Superior temporal gyrus (tissue), 1 donor: Measurements from ENCODE around the gene RBM4.
"Not testable (repeated sequence)": the region's sequence is repeated elsewhere in the genome, so short reads cannot be mapped to it uniquely, and the experiment has no call there.

ENCODE experiments used
- DNase-seq: peaks from one replicate; pipeline ENCODE4 v3.0.0-alpha.2; 2016; ENCODE audit errors: extremely low spot score

Gene RBM4

GRCh38 chr11:66617155-66617834, 21.2 kb upstream of the RBM4 start:
- no peak for DNase-seq

GRCh38 chr11:66619080-66619554, 19.4 kb upstream of the RBM4 start:
- peak; percentile 53 for DNase-seq

- DNase-seq: no peak
These were observed 14.1 kb upstream of the RBM4 start for GRCh38 chr11:66624450-66624849.

- no peak for DNase-seq
These were observed 13.3 kb upstream of the RBM4 start for GRCh38 chr11:66625041-66625751.

GRCh38 chr11:66625752-66626149, 12.8 kb upstream of the RBM4 start:
- no peak for DNase-seq

- no peak for DNase-seq
These were observed 12.1 kb upstream of the RBM4 start for GRCh38 chr11:66626382-66626781.

GRCh38 chr11:66626926-66627325, 11.6 kb upstream of the RBM4 start:
- DNase-seq: no peak

GRCh38 chr11:66628061-66628603, 10.4 kb upstream of the RBM4 start:
- DNase-seq: no peak

- no peak for DNase-seq
These were observed 9.1 kb upstream of the RBM4 start for GRCh38 chr11:66629356-66629755.

- DNase-seq: no peak
These were observed 6.6 kb upstream of the RBM4 start for GRCh38 chr11:66631883-66632282.

- DNase-seq: no peak
These were observed 5.6 kb upstream of the RBM4 start for GRCh38 chr11:66632952-66633351.

GRCh38 chr11:66636411-66636810, 2.1 kb upstream of the RBM4 start:
- no peak for DNase-seq

GRCh38 chr11:66637557-66638176, 836 bp upstream of the RBM4 start:
- DNase-seq: no peak

- peak; percentile 71 for DNase-seq
These were observed 737 bp downstream of the RBM4 start for GRCh38 chr11:66639066-66639813.

- DNase-seq: not testable (repeated sequence)
These were observed 1.4 kb downstream of the RBM4 start for GRCh38 chr11:66639814-66640340.

- DNase-seq: no peak
These were observed 3.3 kb downstream of the RBM4 start for GRCh38 chr11:66641834-66642233.

GRCh38 chr11:66643745-66644437, 5.4 kb downstream of the RBM4 start:
- no peak for DNase-seq

GRCh38 chr11:66646828-66647227, 8.3 kb downstream of the RBM4 start:
- no peak for DNase-seq

GRCh38 chr11:66649903-66650302, 11.4 kb downstream of the RBM4 start:
- DNase-seq: no peak

- no peak for DNase-seq
These were observed 12.5 kb downstream of the RBM4 start for GRCh38 chr11:66651016-66651415.

- DNase-seq: no peak
These were observed 14.1 kb downstream of the RBM4 start for GRCh38 chr11:66652651-66653050.
